Ascending aorta (tissue), 2 donors: ENCODE measurements around the gene LBX1. TPM values are rescaled to one million over a fixed set of nuclear protein-coding genes. Genes with fewer than 3 reads are reported as not detected.

Source experiments
- DNase-seq, 2 donors: peaks; one replicate each; pipeline ENCODE4 v3.0.0-alpha.2; 2019; ENCODE audit warnings: low spot score in 2 of 2
- H3K27ac ChIP-seq, 2 donors: fragments of 200-600 bp; sonication (generic); one replicate each; pipeline ENCODE4 v1.5.1; 2016 to 2017; ENCODE audit warnings: mild to moderate bottlenecking in 1 of 2
- H3K27me3 ChIP-seq: fragments of 200-600 bp; sonication (generic); one replicate; pipeline ENCODE4 v1.5.1; 2017
- H3K36me3 ChIP-seq, 2 donors: fragments of 200-600 bp; sonication (generic); one replicate each; pipeline ENCODE4 v1.5.1; 2016
- H3K4me1 ChIP-seq, 2 donors: fragments of 200-600 bp; sonication (generic); one replicate each; pipeline ENCODE4 v1.5.1; 2016 to 2017; ENCODE audit warnings: mild to moderate bottlenecking in 1 of 2
- H3K4me3 ChIP-seq, 2 donors: fragments of 200-600 bp; sonication (generic); one replicate each; pipeline ENCODE4 v1.5.1; 2016 to 2017; ENCODE audit warnings: mild to moderate bottlenecking in 1 of 2
- H3K9me3 ChIP-seq, 2 donors: fragments of 200-600 bp; sonication (generic); one replicate each; pipeline ENCODE4 v1.5.1; 2016
- CTCF ChIP-seq, 3 experiments: fragments of 200-600 bp in 2 of 3; fragments of 450-650 bp in 1 of 3; sonication (generic) in 2 of 3; IDR thresholded peaks; one replicate each; pipeline ENCODE4 v1.5.1; 2016 to 2019; ENCODE audit warnings: antibody characterized with exemption in 3 of 3, mild to moderate bottlenecking in 1 of 3, moderate library complexity in 1 of 3
- intact Hi-C: fragments of 100-400 bp; cut with DNase I; formaldehyde crosslinking; loops from one replicate; pipeline ENCODE4 v1.15.1; 2023
- total RNA-seq: library from RNA; depleted of rRNA; stranded (reverse); fragments of >200 nt; gene quantifications from one replicate; pipeline ENCODE4 v1.1.0, GENCODE V29; 2016

Gene LBX1
- total RNA-seq, 1 donor from 2014 or later: not detected

- TF ChIP-seq CTCF (IDR thresholded peaks at IDR 0.05): no peak
- H3K4me3 ChIP-seq: peak overlapping the region; percentile 52 to 61
- intact Hi-C loops: no loop called here
- peaks cover 4 to 38% of the 10 kb centered on the region in 2 donors for H3K4me1 ChIP-seq
- peaks cover 52% of the 10 kb centered on the region for H3K27me3 ChIP-seq
- H3K9me3 ChIP-seq: no peaks in the 10 kb centered on the region
- DNase-seq: no peak
- no peaks in the 10 kb centered on the region for H3K36me3 ChIP-seq
- no peak overlapping the region for H3K27ac ChIP-seq
Observed at GRCh38 chr10:101223274-101224059, 5.8 kb downstream of the LBX1 start.

GRCh38 chr10:101222683-101223273, 6.5 kb downstream of the LBX1 start:
- peaks cover 52% of the 10 kb centered on the region for H3K27me3 ChIP-seq
- no peaks in the 10 kb centered on the region for H3K9me3 ChIP-seq
- DNase-seq: no peak
- intact Hi-C loops: no loop called here
- no peak overlapping the region for H3K27ac ChIP-seq
- peak overlapping the region; percentile 52 to 61 for H3K4me3 ChIP-seq
- no peak for TF ChIP-seq CTCF (IDR thresholded peaks at IDR 0.05)
- H3K4me1 ChIP-seq: peaks cover 4 to 36% of the 10 kb centered on the region in 2 donors
- no peaks in the 10 kb centered on the region for H3K36me3 ChIP-seq

GRCh38 chr10:101221963-101222531, 7.2 kb downstream of the LBX1 start:
- Histone ChIP-seq H3K4me3 (peak overlapping the region in 1 of 2 donors; percentile 61), H3K27me3 (peaks cover 50% of the 10 kb centered on the region), H3K4me1 (peaks cover 4 to 39% of the 10 kb centered on the region in 2 donors), H3K27ac (no peak overlapping the region), H3K36me3 (no peaks in the 10 kb centered on the region), H3K9me3 (no peaks in the 10 kb centered on the region)
- intact Hi-C loops: no loop called here
- DNase-seq: no peak
- no peak for TF ChIP-seq CTCF (IDR thresholded peaks at IDR 0.05)

- Histone ChIP-seq H3K36me3 (no peaks in the 10 kb centered on the region), H3K27me3 (peaks cover 51% of the 10 kb centered on the region), H3K4me1 (peaks cover 8 to 35% of the 10 kb centered on the region in 2 donors), H3K9me3 (no peaks in the 10 kb centered on the region), H3K4me3 (no peak overlapping the region), H3K27ac (no peak overlapping the region)
- intact Hi-C loops: no loop called here
- no peak for TF ChIP-seq CTCF (IDR thresholded peaks at IDR 0.05)
- no peak for DNase-seq
Observed at GRCh38 chr10:101221549-101221948, 7.7 kb downstream of the LBX1 start.

- DNase-seq: no peak
- no peak for TF ChIP-seq CTCF (IDR thresholded peaks at IDR 0.05)
- Histone ChIP-seq H3K4me1 (peaks cover 8 to 26% of the 10 kb centered on the region in 2 donors), H3K27me3 (peaks cover 56% of the 10 kb centered on the region), H3K4me3 (no peak overlapping the region), H3K27ac (no peak overlapping the region), H3K36me3 (no peaks in the 10 kb centered on the region), H3K9me3 (no peaks in the 10 kb centered on the region)
- intact Hi-C loops: no loop called here
Observed at GRCh38 chr10:101219946-101220451, 9.3 kb downstream of the LBX1 start.
